SK-N-SH (cell line): ENCODE results near the gene PAFAH1B1. TPM values are rescaled to one million over a fixed set of nuclear protein-coding genes. Genes with fewer than 3 reads are reported as not detected.

Source experiments
- CTCF ChIA-PET: fragments of 300-600, 350-600 bp; formaldehyde crosslinking; extraction: SDS; loops from one replicate; lab custom pipeline; 2021; lab: Yijun Ruan, JAX
- POLR2A ChIA-PET: fragments of 350-600 bp; sonication (Branson Sonifier 250); formaldehyde crosslinking; extraction: SDS; loops from one replicate; lab custom pipeline; 2020; ENCODE audit warnings: antibody characterized with exemption, inconsistent platforms; lab: Yijun Ruan, JAX
- DNase-seq: peaks from one replicate; pipeline ENCODE4 v3.0.0; 2012
- H2AFZ ChIP-seq: fragments of 200-600 bp; sonication (generic); 2 replicates; pipeline ENCODE4 v1.8.1; 2016; ENCODE audit warnings: antibody characterized with exemption, mild to moderate bottlenecking, low read depth
- H3F3A ChIP-seq: fragments of 200-600 bp; sonication (generic); replicated peaks from 2 replicates; pipeline ENCODE3; 2016; ENCODE audit warnings: antibody characterized with exemption, mild to moderate bottlenecking; ENCODE audit not compliant: insufficient read depth
- H3K27ac ChIP-seq, 2 experiments: fragments of 200-500 bp in 1 of 2; fragments of 200-600 bp in 1 of 2; sonication (Bioruptor generic) in 1 of 2; sonication (generic), shearing (Covaris generic) in 1 of 2; 2 replicates each; pipeline versions ENCODE4 v1.5.1 to v1.6.1; 2014 to 2016; ENCODE audit warnings: low read depth in 2 of 2, inconsistent platforms in 1 of 2, low read length in 1 of 2, mild to moderate bottlenecking in 1 of 2, mixed read lengths in 1 of 2
- H3K27me3 ChIP-seq: fragments of 200-600 bp; sonication (generic), shearing (Covaris generic); 2 replicates; pipeline ENCODE4 v1.6.1; 2016; ENCODE audit warnings: mixed run types; ENCODE audit not compliant: insufficient read depth
- H3K36me3 ChIP-seq, 2 experiments: fragments of 200-500 bp in 1 of 2; fragments of 200-600 bp in 1 of 2; sonication (Bioruptor generic) in 1 of 2; sonication (generic) in 1 of 2; replicated peaks in 1 of 2; 2 replicates each; pipeline versions ENCODE3 to v1.5.1; 2014 to 2016; ENCODE audit warnings: low read length in 1 of 2, mild to moderate bottlenecking in 1 of 2; ENCODE audit not compliant: insufficient read depth in 2 of 2, control insufficient read depth in 1 of 2
- H3K4me1 ChIP-seq, 2 experiments: fragments of 200-500 bp in 1 of 2; fragments of 200-600 bp in 1 of 2; sonication (Bioruptor generic) in 1 of 2; sonication (generic), shearing (Covaris generic) in 1 of 2; 2 replicates each; pipeline versions ENCODE4 v1.5.1 to v1.6.1; 2014 to 2016; ENCODE audit warnings: low read depth in 1 of 2, low read length in 1 of 2, mixed run types in 1 of 2; ENCODE audit not compliant: insufficient read depth in 2 of 2, control insufficient read depth in 1 of 2
- H3K4me2 ChIP-seq: fragments of 200-600 bp; sonication (generic), shearing (Covaris generic); 2 replicates; pipeline ENCODE4 v1.6.1; 2017; ENCODE audit warnings: mixed run types
- H3K4me3 ChIP-seq, 2 experiments: fragments of 200-500 bp in 1 of 2; fragments of 200-600 bp in 1 of 2; sonication (Bioruptor generic) in 1 of 2; sonication (generic), shearing (Covaris generic) in 1 of 2; 2 replicates each; pipeline versions ENCODE4 v1.5.1 to v1.8.1; 2014 to 2016; ENCODE audit warnings: low read depth in 2 of 2, inconsistent platforms in 1 of 2, low read length in 1 of 2, mild to moderate bottlenecking in 1 of 2, mixed read lengths in 1 of 2, moderate library complexity in 1 of 2
- H3K79me2 ChIP-seq: fragments of 200-600 bp; sonication (generic); 2 replicates; pipeline ENCODE4 v1.8.1; 2017; ENCODE audit warnings: mild to moderate bottlenecking; ENCODE audit not compliant: insufficient read depth
- H3K9ac ChIP-seq: fragments of 200-600 bp; sonication (generic); 2 replicates; pipeline ENCODE4 v1.6.1; 2017; ENCODE audit warnings: mixed run types
- H3K9me2 ChIP-seq: fragments of 200-600 bp; sonication (generic); 2 replicates; pipeline ENCODE4 v1.6.1; 2017; ENCODE audit warnings: mixed run types
- H3K9me3 ChIP-seq: fragments of 200-600 bp; sonication (generic); 2 replicates; pipeline ENCODE4 v1.6.1; 2017; ENCODE audit warnings: mixed run types, mild to moderate bottlenecking, moderate library complexity
- H4K20me1 ChIP-seq: fragments of 200-600 bp; sonication (generic); 2 replicates; pipeline ENCODE4 v1.6.1; 2017; ENCODE audit warnings: mild to moderate bottlenecking, mixed run types; ENCODE audit not compliant: insufficient read depth
- CHD2 ChIP-seq: fragments of 150-350 bp; IDR thresholded peaks from 2 replicates; pipeline ENCODE4 v1.6.1; 2018; ENCODE audit warnings: low read length; ENCODE audit not compliant: partially characterized antibody
- ELF1 ChIP-seq: IDR thresholded peaks from 2 replicates; pipeline ENCODE4 v1.4.0; 2012
- EP300 ChIP-seq, 2 experiments: IDR thresholded peaks; 2 replicates each; pipeline versions ENCODE4 v1.4.0 to v1.6.1; 2012; ENCODE audit warnings: borderline replicate concordance in 1 of 2, low read depth in 1 of 2, low read length in 1 of 2
- EZH2phosphoT487 ChIP-seq: fragments of 200-600 bp; sonication (generic); IDR thresholded peaks from 2 replicates; pipeline ENCODE4 v1.6.1; 2017; ENCODE audit warnings: low read depth, mixed run types, mild to moderate bottlenecking, antibody characterized with exemption, moderate library complexity, borderline replicate concordance
- GABPA ChIP-seq: IDR thresholded peaks from 2 replicates; pipeline ENCODE4 v1.4.0; 2012; ENCODE audit warnings: low read depth, mild to moderate bottlenecking
- GATA2 ChIP-seq: sonication (generic); formaldehyde crosslinking; IDR thresholded peaks from 2 replicates; pipeline ENCODE4 v1.5.0; 2020; ENCODE audit warnings: mild to moderate bottlenecking, missing genetic modification reagents
- IRF3 ChIP-seq: fragments of 150-350 bp; IDR thresholded peaks from 2 replicates; pipeline ENCODE4 v1.6.1; 2016; ENCODE audit warnings: mild to moderate bottlenecking, low read depth, low read length
- JUND ChIP-seq: IDR thresholded peaks from 2 replicates; pipeline ENCODE4 v1.4.0; 2012
- MEF2A ChIP-seq: IDR thresholded peaks from 2 replicates; pipeline ENCODE4 v1.4.0; 2012; ENCODE audit warnings: low read depth, borderline replicate concordance
- MXI1 ChIP-seq: IDR thresholded peaks from 2 replicates; pipeline ENCODE4 v1.6.1; 2012; ENCODE audit warnings: mild to moderate bottlenecking, low read depth, low read length, improper control_type of control experiment
- NFIC ChIP-seq: IDR thresholded peaks from 2 replicates; pipeline ENCODE4 v1.4.0; 2012; ENCODE audit warnings: borderline replicate concordance
- SIN3A ChIP-seq: IDR thresholded peaks from 2 replicates; pipeline ENCODE4 v1.6.1; 2012; ENCODE audit warnings: low read depth, mild to moderate bottlenecking, low read length, moderate library complexity, borderline replicate concordance
- TCF12 ChIP-seq: IDR thresholded peaks from 2 replicates; pipeline ENCODE4 v1.4.0; 2012
- YY1 ChIP-seq: IDR thresholded peaks from 2 replicates; pipeline ENCODE4 v1.4.0; 2012; ENCODE audit warnings: low read depth, mild to moderate bottlenecking
- ZBTB33 ChIP-seq: IDR thresholded peaks from 2 replicates; pipeline ENCODE4 v1.4.0; 2012; ENCODE audit warnings: low read depth, borderline replicate concordance
- WGBS: methylation state at CpG from one replicate; pipeline ENCODE4 v1.1.6; 2017; ENCODE audit warnings: low lambda C conversion rate; 5-methylcytosine and 5-hydroxymethylcytosine counted together
- polyA plus RNA-seq, 3 experiments: library from polyadenylated mRNA; depleted of rRNA; stranded (reverse); fragments of >200 nt; gene quantifications; 2 replicates each; pipeline ENCODE4 v1.2.3, GENCODE V29; 2012
- TF ChIP-seq, protein P1 (sequence below): fragments of 200-600 bp; sonication (generic); IDR thresholded peaks from 2 replicates; pipeline ENCODE4 v1.6.1; 2017; ENCODE audit warnings: antibody characterized with exemption, mild to moderate bottlenecking, moderate library complexity
- TF ChIP-seq, protein P2 (sequence below): IDR thresholded peaks from 2 replicates; pipeline ENCODE4 v1.4.0; 2012; ENCODE audit warnings: low read depth, borderline replicate concordance
- TF ChIP-seq, protein P3 (sequence below): IDR thresholded peaks from 2 replicates; pipeline ENCODE4; 2012

The PAFAH1B1 gene
- polyA plus RNA-seq, 1 of the 3 experiments (the other 2 are of a cell fraction), result 37.3 TPM

DNA sequence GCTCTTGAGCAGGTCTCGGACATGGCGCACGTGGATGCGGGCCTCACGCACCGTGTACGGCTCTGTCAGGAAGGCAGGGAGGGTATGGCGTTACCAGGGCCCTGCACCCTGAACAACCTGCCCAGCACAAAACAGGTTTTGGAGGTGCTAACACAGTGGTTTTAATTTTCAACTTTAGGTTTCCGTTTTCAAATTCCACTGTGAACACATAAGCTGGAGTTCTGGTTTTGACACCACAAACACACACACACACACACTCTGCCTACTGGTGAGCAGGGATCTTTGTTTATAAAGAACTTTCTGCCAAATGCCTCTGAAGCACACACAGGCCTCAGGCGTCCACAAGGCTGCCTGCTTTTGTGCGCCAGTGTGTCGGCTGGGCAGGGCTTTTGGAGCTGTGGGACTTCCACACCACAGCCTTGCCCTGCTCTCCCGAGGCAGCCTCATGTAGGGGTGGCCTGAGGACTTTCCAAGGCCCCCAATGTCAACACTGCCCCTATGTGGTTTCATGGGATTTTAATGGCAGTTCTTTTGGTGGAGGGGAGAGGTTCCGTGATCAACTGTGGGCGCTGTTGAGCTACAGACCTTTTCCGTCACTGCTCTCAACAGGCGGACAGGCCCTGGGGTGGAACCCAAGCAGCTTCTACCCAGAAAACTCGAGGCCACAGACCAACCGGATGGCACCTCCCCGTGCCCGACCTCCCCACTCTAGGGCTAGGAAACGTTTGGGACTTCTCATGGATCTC, 108.7 kb downstream of the PAFAH1B1 start:
- no peak for DNase-seq
- Histone ChIP-seq H4K20me1 (peaks cover 29% of the 10 kb centered on the region), H3F3A (no peaks in the 10 kb centered on the region), H3K9me3 (no peaks in the 10 kb centered on the region), H3K9ac (no peak overlapping the region), H3K4me1 (no peaks in the 10 kb centered on the region; a peak in 1 of 4 replicates), H3K79me2 (peaks cover 26% of the 10 kb centered on the region; the same call in 1 of the 2 replicates), H3K27ac (no peak overlapping the region), H2AFZ (no peak overlapping the region), H3K4me2 (no peak overlapping the region), H3K4me3 (no peak overlapping the region), H3K9me2 (no peaks in the 10 kb centered on the region), H3K27me3 (no peaks in the 10 kb centered on the region), H3K36me3 (peaks cover 4 to 51% of the 10 kb centered on the region in 2 experiments)
- WGBS, result 90% methylated on average over 22 of the region's 22 CpGs
- POLR2A ChIA-PET, result no interaction called here
- CTCF ChIA-PET, result no interaction called here
- TF ChIP-seq NFIC (no peak), ZBTB33 (no peak), EZH2phosphoT487 (no peak), EP300 (IDR thresholded peaks at IDR 0.05; ENCODE audit: borderline replicate concordance in 1 of 2, low read depth in 1 of 2, low read length in 1 of 2) (no peak), JUND (no peak), TCF12 (no peak), SIN3A (no peak), MEF2A (no peak)
- TF ChIP-seq, protein P1, sequence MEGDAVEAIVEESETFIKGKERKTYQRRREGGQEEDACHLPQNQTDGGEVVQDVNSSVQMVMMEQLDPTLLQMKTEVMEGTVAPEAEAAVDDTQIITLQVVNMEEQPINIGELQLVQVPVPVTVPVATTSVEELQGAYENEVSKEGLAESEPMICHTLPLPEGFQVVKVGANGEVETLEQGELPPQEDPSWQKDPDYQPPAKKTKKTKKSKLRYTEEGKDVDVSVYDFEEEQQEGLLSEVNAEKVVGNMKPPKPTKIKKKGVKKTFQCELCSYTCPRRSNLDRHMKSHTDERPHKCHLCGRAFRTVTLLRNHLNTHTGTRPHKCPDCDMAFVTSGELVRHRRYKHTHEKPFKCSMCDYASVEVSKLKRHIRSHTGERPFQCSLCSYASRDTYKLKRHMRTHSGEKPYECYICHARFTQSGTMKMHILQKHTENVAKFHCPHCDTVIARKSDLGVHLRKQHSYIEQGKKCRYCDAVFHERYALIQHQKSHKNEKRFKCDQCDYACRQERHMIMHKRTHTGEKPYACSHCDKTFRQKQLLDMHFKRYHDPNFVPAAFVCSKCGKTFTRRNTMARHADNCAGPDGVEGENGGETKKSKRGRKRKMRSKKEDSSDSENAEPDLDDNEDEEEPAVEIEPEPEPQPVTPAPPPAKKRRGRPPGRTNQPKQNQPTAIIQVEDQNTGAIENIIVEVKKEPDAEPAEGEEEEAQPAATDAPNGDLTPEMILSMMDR, result no peak

- peaks cover 37% of the 10 kb centered on the region for H3K79me2 ChIP-seq
- H3K4me3 ChIP-seq, result no peak overlapping the region
- POLR2A ChIA-PET, result no interaction called here
- no peaks in the 10 kb centered on the region for H3F3A ChIP-seq
- no peaks in the 10 kb centered on the region for H3K27me3 ChIP-seq
- H3K4me1 ChIP-seq, result peaks cover 0 to 7% of the 10 kb centered on the region in 2 experiments; a peak in 1 of 4 replicates
- no peaks in the 10 kb centered on the region for H3K9me3 ChIP-seq
- CTCF ChIA-PET, result no interaction called here
- DNase-seq, result no peak
- H3K4me2 ChIP-seq, result no peak overlapping the region
- H4K20me1 ChIP-seq, result peaks cover 40% of the 10 kb centered on the region
- H3K27ac ChIP-seq, result no peak overlapping the region
- H2AFZ ChIP-seq, result no peak overlapping the region
- peaks cover 4 to 43% of the 10 kb centered on the region in 2 experiments for H3K36me3 ChIP-seq
- no peak overlapping the region for H3K9ac ChIP-seq
- H3K9me2 ChIP-seq, result no peaks in the 10 kb centered on the region
- 98% methylated on average over 11 of the region's 20 CpGs for WGBS
- TF ChIP-seq, protein P2, sequence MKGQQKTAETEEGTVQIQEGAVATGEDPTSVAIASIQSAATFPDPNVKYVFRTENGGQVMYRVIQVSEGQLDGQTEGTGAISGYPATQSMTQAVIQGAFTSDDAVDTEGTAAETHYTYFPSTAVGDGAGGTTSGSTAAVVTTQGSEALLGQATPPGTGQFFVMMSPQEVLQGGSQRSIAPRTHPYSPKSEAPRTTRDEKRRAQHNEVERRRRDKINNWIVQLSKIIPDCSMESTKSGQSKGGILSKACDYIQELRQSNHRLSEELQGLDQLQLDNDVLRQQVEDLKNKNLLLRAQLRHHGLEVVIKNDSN, result no peak
- TF ChIP-seq CHD2 (no peak), MXI1 (no peak), GABPA (no peak), NFIC (no peak), ZBTB33 (no peak), ELF1 (no peak), YY1 (no peak), IRF3 (no peak), SIN3A (no peak), GATA2 (CRISPR knock-in tag) (no peak)
- TF ChIP-seq, protein P3, sequence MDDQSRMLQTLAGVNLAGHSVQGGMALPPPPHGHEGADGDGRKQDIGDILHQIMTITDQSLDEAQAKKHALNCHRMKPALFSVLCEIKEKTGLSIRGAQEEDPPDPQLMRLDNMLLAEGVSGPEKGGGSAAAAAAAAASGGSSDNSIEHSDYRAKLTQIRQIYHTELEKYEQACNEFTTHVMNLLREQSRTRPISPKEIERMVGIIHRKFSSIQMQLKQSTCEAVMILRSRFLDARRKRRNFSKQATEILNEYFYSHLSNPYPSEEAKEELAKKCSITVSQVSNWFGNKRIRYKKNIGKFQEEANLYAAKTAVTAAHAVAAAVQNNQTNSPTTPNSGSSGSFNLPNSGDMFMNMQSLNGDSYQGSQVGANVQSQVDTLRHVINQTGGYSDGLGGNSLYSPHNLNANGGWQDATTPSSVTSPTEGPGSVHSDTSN, result no peak
Measured at GRCh38 chr17:2703181-2703580, 109.7 kb downstream of the PAFAH1B1 start.
